GM19328 (cell line): ENCODE data around the gene SERPINB8.
A peak's percentile ranks its signal among the peaks of the same experiment; 100 is the strongest.

Source experiments
- ATAC-seq: cut with Tn5 transposase; IDR thresholded peaks from one replicate; pipeline ENCODE4 v1.9.1; 2021; ENCODE audit warnings: mild to moderate bottlenecking, moderate library complexity; ENCODE audit not compliant: unreplicated experiment

SERPINB8 gene

GRCh38 chr18:63963615-63964256, 6.1 kb upstream of the SERPINB8 start:
- peak; percentile 82 for ATAC-seq

- no peak for ATAC-seq
Measured at GRCh38 chr18:63964908-63965307, 5.0 kb upstream of the SERPINB8 start.

GRCh38 chr18:63965716-63966330, 4.1 kb upstream of the SERPINB8 start:
- ATAC-seq, result no peak

- no peak for ATAC-seq
Measured at GRCh38 chr18:63970809-63971205, 926 bp downstream of the SERPINB8 start.

- ATAC-seq, result no peak
Measured at GRCh38 chr18:63971320-63972001, 1.6 kb downstream of the SERPINB8 start.

GRCh38 chr18:63972002-63972376, 2.1 kb downstream of the SERPINB8 start:
- no peak for ATAC-seq

- ATAC-seq, result no peak
Measured at GRCh38 chr18:63974991-63975390, 5.1 kb downstream of the SERPINB8 start.

GRCh38 chr18:63975628-63976027, 5.7 kb downstream of the SERPINB8 start:
- no peak for ATAC-seq

- no peak for ATAC-seq
Measured at GRCh38 chr18:63977040-63977439, 7.2 kb downstream of the SERPINB8 start.

- peak; percentile 51 for ATAC-seq
Measured at GRCh38 chr18:63979409-63979920, 9.6 kb downstream of the SERPINB8 start.

GRCh38 chr18:63980027-63980426, 10.1 kb downstream of the SERPINB8 start:
- no peak for ATAC-seq

GRCh38 chr18:63980896-63981460, 11.1 kb downstream of the SERPINB8 start:
- no peak for ATAC-seq

GRCh38 chr18:63981719-63982118, 11.8 kb downstream of the SERPINB8 start:
- no peak for ATAC-seq

GRCh38 chr18:63982361-63982760, 12.5 kb downstream of the SERPINB8 start:
- no peak for ATAC-seq

- ATAC-seq, result no peak
Measured at GRCh38 chr18:63986885-63987284, 17.0 kb downstream of the SERPINB8 start.

- ATAC-seq, result no peak
Measured at GRCh38 chr18:63987743-63988142, 17.9 kb downstream of the SERPINB8 start.

- ATAC-seq, result no peak
Measured at GRCh38 chr18:63992751-63993150, 22.9 kb downstream of the SERPINB8 start.

GRCh38 chr18:63994783-63995399, 25.0 kb downstream of the SERPINB8 start:
- no peak for ATAC-seq

GRCh38 chr18:63997041-63997440, 27.2 kb downstream of the SERPINB8 start:
- no peak for ATAC-seq

GRCh38 chr18:63997606-63998005, 27.7 kb downstream of the SERPINB8 start:
- ATAC-seq, result no peak

- ATAC-seq, result no peak
Measured at GRCh38 chr18:63999871-64000270, 30.0 kb downstream of the SERPINB8 start.
